ENCODE results near the gene TAB2. TPM values are rescaled to one million over a fixed set of nuclear protein-coding genes. Genes with fewer than 3 reads are reported as not detected.

The TAB2 gene
- polyA plus RNA-seq, 4 donors: 80.4 to 111 (median 99.3) TPM

- DNase-seq (ENCODE audit: low read depth in 4 of 4, low spot score in 3 of 4): no peak
Measured at GRCh38 chr6:149400050-149400449, 82.5 kb downstream of the TAB2 start, which contains the start of gene SUMO4. SUMO4 (plus strand) TSS chr6:149400262; CDS start chr6:149400392, 130 bp downstream.

GRCh38 chr6:149403534-149403933, 86.0 kb downstream of the TAB2 start:
- no peak for DNase-seq (ENCODE audit: low read depth in 4 of 4, low spot score in 3 of 4)

GRCh38 chr6:149405823-149406765, 88.6 kb downstream of the TAB2 start:
- no peak for DNase-seq (ENCODE audit: low read depth in 4 of 4, low spot score in 3 of 4)

GRCh38 chr6:149409617-149410016, 92.1 kb downstream of the TAB2 start:
- no peak for DNase-seq (ENCODE audit: low read depth in 4 of 4, low spot score in 3 of 4)

GRCh38 chr6:149410557-149410956, 93.0 kb downstream of the TAB2 start:
- no peak for DNase-seq (ENCODE audit: low read depth in 4 of 4, low spot score in 3 of 4)

- no peak for DNase-seq (ENCODE audit: low read depth in 4 of 4, low spot score in 3 of 4)
Measured at GRCh38 chr6:149414009-149414408, 96.5 kb downstream of the TAB2 start.

- DNase-seq (ENCODE audit: low read depth in 4 of 4, low spot score in 3 of 4): no peak
Measured at GRCh38 chr6:149414821-149415220, 97.3 kb downstream of the TAB2 start.

GRCh38 chr6:149419696-149420404, 102.3 kb downstream of the TAB2 start:
- no peak for DNase-seq (ENCODE audit: low read depth in 4 of 4, low spot score in 3 of 4)

GRCh38 chr6:149421132-149421531, 103.6 kb downstream of the TAB2 start:
- DNase-seq (ENCODE audit: low read depth in 4 of 4, low spot score in 3 of 4): no peak

- no peak for DNase-seq (ENCODE audit: low read depth in 4 of 4, low spot score in 3 of 4)
Measured at GRCh38 chr6:149422581-149422980, 105.1 kb downstream of the TAB2 start.

- no peak for DNase-seq (ENCODE audit: low read depth in 4 of 4, low spot score in 3 of 4)
Measured at GRCh38 chr6:149423964-149424440, 106.5 kb downstream of the TAB2 start.

GRCh38 chr6:149425224-149425623, 107.7 kb downstream of the TAB2 start:
- DNase-seq (ENCODE audit: low read depth in 4 of 4, low spot score in 3 of 4): no peak

GRCh38 chr6:149425754-149426153, 108.2 kb downstream of the TAB2 start:
- DNase-seq (ENCODE audit: low read depth in 4 of 4, low spot score in 3 of 4): no peak

- DNase-seq (ENCODE audit: low read depth in 4 of 4, low spot score in 3 of 4): no peak
Measured at GRCh38 chr6:149428606-149429005, 111.1 kb downstream of the TAB2 start.

- no peak for DNase-seq (ENCODE audit: low read depth in 4 of 4, low spot score in 3 of 4)
Measured at GRCh38 chr6:149429427-149430360, 112.2 kb downstream of the TAB2 start.

- peak in 3 of 4 donors; percentile 65 to 78 (median 68) for DNase-seq (ENCODE audit: low read depth in 4 of 4, low spot score in 3 of 4)
Measured at GRCh38 chr6:149431905-149432775, 114.6 kb downstream of the TAB2 start.

- DNase-seq (ENCODE audit: low read depth in 4 of 4, low spot score in 3 of 4): no peak
Measured at GRCh38 chr6:149433405-149433804, 115.9 kb downstream of the TAB2 start.

GRCh38 chr6:149433881-149434280, 116.4 kb downstream of the TAB2 start:
- no peak for DNase-seq (ENCODE audit: low read depth in 4 of 4, low spot score in 3 of 4)

GRCh38 chr6:149435919-149436586, 118.5 kb downstream of the TAB2 start:
- DNase-seq (ENCODE audit: low read depth in 4 of 4, low spot score in 3 of 4): no peak

All from left renal pelvis (tissue), 4 donors.